GM12878 (cell line): ENCODE results near the gene ARHGAP27. TPM values are rescaled to one million over a fixed set of nuclear protein-coding genes. Genes with fewer than 3 reads are reported as not detected.
A peak's percentile ranks its signal among the peaks of the same experiment; 100 is the strongest.

Experiments
- ATF7 ChIP-seq: fragments of 450-650 bp; IDR thresholded peaks from 2 replicates; pipeline ENCODE4 v1.6.1; 2016; ENCODE audit warnings: low read depth, mild to moderate bottlenecking
- BMI1 ChIP-seq: fragments of 450-650 bp; IDR thresholded peaks from 2 replicates; pipeline ENCODE4 v1.6.1; 2016; ENCODE audit warnings: mild to moderate bottlenecking, moderate library complexity, borderline replicate concordance
- CBX3 ChIP-seq: fragments of 200-600 bp; sonication (generic); IDR thresholded peaks from 2 replicates; pipeline ENCODE4 v1.6.1; 2016; ENCODE audit warnings: low read depth, borderline replicate concordance
- DPF2 ChIP-seq: fragments of 450-650 bp; IDR thresholded peaks from 2 replicates; pipeline ENCODE4 v1.6.1; 2017; ENCODE audit warnings: mild to moderate bottlenecking
- E4F1 ChIP-seq: fragments of 450-650 bp; IDR thresholded peaks from 2 replicates; pipeline ENCODE4 v1.6.1; 2018; ENCODE audit warnings: borderline replicate concordance, mild to moderate bottlenecking; ENCODE audit not compliant: partially characterized antibody
- EP300 ChIP-seq, 2 experiments: fragments of 150-350 bp in 1 of 2; IDR thresholded peaks; 2 replicates each; pipeline ENCODE4 v1.6.1; 2011 to 2012; ENCODE audit warnings: low read depth in 2 of 2, low read length in 2 of 2, borderline replicate concordance in 1 of 2, improper control_type of control experiment in 1 of 2, inconsistent platforms in 1 of 2; ENCODE audit not compliant: control insufficient read depth in 1 of 2
- HCFC1 ChIP-seq: fragments of 150-350 bp; IDR thresholded peaks from 2 replicates; pipeline ENCODE4 v1.6.1; 2014; ENCODE audit warnings: low read length
- HDAC2 ChIP-seq: fragments of 200-600 bp; sonication (generic); IDR thresholded peaks from 2 replicates; pipeline ENCODE4 v1.6.1; 2017
- HSF1 ChIP-seq: fragments of 150-350 bp; IDR thresholded peaks from 2 replicates; pipeline ENCODE4 v1.6.1; 2014; ENCODE audit warnings: mild to moderate bottlenecking, low read depth, low read length
- JUND ChIP-seq: IDR thresholded peaks from 2 replicates; pipeline ENCODE4 v1.6.1; 2012; ENCODE audit warnings: low read depth, mild to moderate bottlenecking, low read length, improper control_type of control experiment, moderate library complexity
- MEF2A ChIP-seq: IDR thresholded peaks from 2 replicates; pipeline ENCODE4 v1.6.1; 2011; ENCODE audit warnings: low read depth, mild to moderate bottlenecking, low read length, moderate library complexity; ENCODE audit not compliant: insufficient read depth
- MEF2B ChIP-seq: fragments of 450-650 bp; IDR thresholded peaks from 2 replicates; pipeline ENCODE4 v1.6.1; 2018; ENCODE audit warnings: mild to moderate bottlenecking, moderate library complexity; ENCODE audit not compliant: partially characterized antibody, poor library complexity, severe bottlenecking
- NR2F1 ChIP-seq: fragments of 450-650 bp; conservative IDR thresholded peaks from 2 replicates; pipeline ENCODE4 v1.6.1; 2017; ENCODE audit warnings: mild to moderate bottlenecking
- NRF1 ChIP-seq: conservative IDR thresholded peaks from 2 replicates; pipeline ENCODE4 v1.6.1; 2011; ENCODE audit warnings: mild to moderate bottlenecking, low read depth, low read length, improper control_type of control experiment
- POU2F2 ChIP-seq: IDR thresholded peaks from 3 replicates; pipeline ENCODE4 v1.6.1; 2011; ENCODE audit warnings: low read depth, mild to moderate bottlenecking, low read length, borderline replicate concordance
- RAD21 ChIP-seq: IDR thresholded peaks from 2 replicates; pipeline ENCODE4 v1.6.1; 2011; ENCODE audit warnings: mild to moderate bottlenecking, low read depth, low read length, moderate library complexity; ENCODE audit not compliant: insufficient read depth
- RUNX3 ChIP-seq: IDR thresholded peaks from 2 replicates; pipeline ENCODE4 v1.6.1; 2012; ENCODE audit warnings: low read length, inconsistent platforms
- SMAD5 ChIP-seq: IDR thresholded peaks from 2 replicates; pipeline ENCODE4 v1.6.1; 2016; ENCODE audit warnings: antibody characterized with exemption, low read depth
- TBL1XR1 ChIP-seq: IDR thresholded peaks from 2 replicates; pipeline ENCODE4 v1.6.1; 2012; ENCODE audit warnings: low read depth, low read length, improper control_type of control experiment
- TCF12 ChIP-seq: IDR thresholded peaks from 2 replicates; pipeline ENCODE4 v1.6.1; 2011; ENCODE audit warnings: low read depth, mild to moderate bottlenecking, low read length
- ZBED1 ChIP-seq: IDR thresholded peaks from 2 replicates; pipeline ENCODE4 v1.6.1; 2016; ENCODE audit warnings: borderline replicate concordance
- ZNF24 ChIP-seq: fragments of 450-650 bp; IDR thresholded peaks from 2 replicates; pipeline ENCODE4 v1.6.1; 2017; ENCODE audit warnings: antibody characterized with exemption, mild to moderate bottlenecking
- polyA plus RNA-seq, 11 experiments: library from polyadenylated mRNA; depleted of rRNA in 4 of 11; unstranded in 6 of 11; stranded (reverse) in 5 of 11; fragments of >200 nt; fragmentation: Nextera tagmentation in 4 of 11; fragmentation: Illumina TruSeq in 1 of 11; extraction: Ambion mirVana in 4 of 11; extraction: Trizol in 1 of 11; gene quantifications; 1 replicate in 1 of 11; 2 replicates in 10 of 11; pipeline versions ENCODE4 v1.2.1 to v1.2.3, GENCODE V29; 2011 to 2016; ENCODE audit warnings: inconsistent platforms in 2 of 11, missing spikeins in 2 of 11, low read depth in 1 of 11
- total RNA-seq, 4 experiments: library from RNA; depleted of rRNA in 3 of 4; stranded (reverse); fragments of >200 nt in 3 of 4; fragmentation: Illumina TruSeq in 1 of 4; extraction: Trizol in 1 of 4; gene quantifications; 2 replicates each; pipeline versions ENCODE4 v1.2.1 to v1.2.3, GENCODE V29; 2013 to 2021
- TF ChIP-seq, protein P1 (sequence below): fragments of 450-650 bp; IDR thresholded peaks from 2 replicates; pipeline ENCODE4 v1.6.1; 2017; ENCODE audit warnings: mild to moderate bottlenecking, moderate library complexity
- TF ChIP-seq, protein P2 (sequence below): IDR thresholded peaks from 2 replicates; pipeline ENCODE4 v1.6.1; 2012; ENCODE audit warnings: low read depth, low read length, improper control_type of control experiment

Gene ARHGAP27
- total and polyA plus RNA-seq, 10 of the 15 experiments (the other 5 are each of a cell fraction or from before 2014, with no cell fraction given): 0.64 to 45.7 (median 17.7) TPM

DNA sequence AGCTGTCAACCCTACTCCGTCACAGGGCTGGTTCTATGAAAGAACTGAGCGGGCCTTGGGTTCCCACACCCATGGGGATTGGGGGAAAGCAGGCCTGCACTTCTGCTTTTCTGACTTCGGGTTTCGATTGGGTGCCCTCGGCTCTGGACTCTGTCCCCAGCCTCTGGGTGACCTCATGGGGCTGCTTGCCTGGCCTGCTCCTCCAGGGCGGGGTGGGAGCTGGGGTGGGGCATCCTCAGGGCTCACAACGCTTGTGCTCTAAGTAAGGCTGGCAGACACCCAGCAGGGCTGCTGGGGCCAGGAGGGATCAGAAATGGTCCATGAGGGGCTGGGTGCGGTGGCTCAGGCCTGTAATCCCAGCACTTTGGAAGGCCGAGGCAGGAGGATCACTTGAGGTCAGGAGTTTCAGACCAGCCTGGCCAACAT, 19.2 kb downstream of the ARHGAP27 start (continued):
- TF ChIP-seq, protein P1, sequence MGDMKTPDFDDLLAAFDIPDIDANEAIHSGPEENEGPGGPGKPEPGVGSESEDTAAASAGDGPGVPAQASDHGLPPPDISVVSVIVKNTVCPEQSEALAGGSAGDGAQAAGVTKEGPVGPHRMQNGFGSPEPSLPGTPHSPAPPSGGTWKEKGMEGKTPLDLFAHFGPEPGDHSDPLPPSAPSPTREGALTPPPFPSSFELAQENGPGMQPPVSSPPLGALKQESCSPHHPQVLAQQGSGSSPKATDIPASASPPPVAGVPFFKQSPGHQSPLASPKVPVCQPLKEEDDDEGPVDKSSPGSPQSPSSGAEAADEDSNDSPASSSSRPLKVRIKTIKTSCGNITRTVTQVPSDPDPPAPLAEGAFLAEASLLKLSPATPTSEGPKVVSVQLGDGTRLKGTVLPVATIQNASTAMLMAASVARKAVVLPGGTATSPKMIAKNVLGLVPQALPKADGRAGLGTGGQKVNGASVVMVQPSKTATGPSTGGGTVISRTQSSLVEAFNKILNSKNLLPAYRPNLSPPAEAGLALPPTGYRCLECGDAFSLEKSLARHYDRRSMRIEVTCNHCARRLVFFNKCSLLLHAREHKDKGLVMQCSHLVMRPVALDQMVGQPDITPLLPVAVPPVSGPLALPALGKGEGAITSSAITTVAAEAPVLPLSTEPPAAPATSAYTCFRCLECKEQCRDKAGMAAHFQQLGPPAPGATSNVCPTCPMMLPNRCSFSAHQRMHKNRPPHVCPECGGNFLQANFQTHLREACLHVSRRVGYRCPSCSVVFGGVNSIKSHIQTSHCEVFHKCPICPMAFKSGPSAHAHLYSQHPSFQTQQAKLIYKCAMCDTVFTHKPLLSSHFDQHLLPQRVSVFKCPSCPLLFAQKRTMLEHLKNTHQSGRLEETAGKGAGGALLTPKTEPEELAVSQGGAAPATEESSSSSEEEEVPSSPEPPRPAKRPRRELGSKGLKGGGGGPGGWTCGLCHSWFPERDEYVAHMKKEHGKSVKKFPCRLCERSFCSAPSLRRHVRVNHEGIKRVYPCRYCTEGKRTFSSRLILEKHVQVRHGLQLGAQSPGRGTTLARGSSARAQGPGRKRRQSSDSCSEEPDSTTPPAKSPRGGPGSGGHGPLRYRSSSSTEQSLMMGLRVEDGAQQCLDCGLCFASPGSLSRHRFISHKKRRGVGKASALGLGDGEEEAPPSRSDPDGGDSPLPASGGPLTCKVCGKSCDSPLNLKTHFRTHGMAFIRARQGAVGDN: peak; percentile 93
- no peak for TF ChIP-seq ZBED1
- no peak for TF ChIP-seq TBL1XR1
- TF ChIP-seq, protein P2, sequence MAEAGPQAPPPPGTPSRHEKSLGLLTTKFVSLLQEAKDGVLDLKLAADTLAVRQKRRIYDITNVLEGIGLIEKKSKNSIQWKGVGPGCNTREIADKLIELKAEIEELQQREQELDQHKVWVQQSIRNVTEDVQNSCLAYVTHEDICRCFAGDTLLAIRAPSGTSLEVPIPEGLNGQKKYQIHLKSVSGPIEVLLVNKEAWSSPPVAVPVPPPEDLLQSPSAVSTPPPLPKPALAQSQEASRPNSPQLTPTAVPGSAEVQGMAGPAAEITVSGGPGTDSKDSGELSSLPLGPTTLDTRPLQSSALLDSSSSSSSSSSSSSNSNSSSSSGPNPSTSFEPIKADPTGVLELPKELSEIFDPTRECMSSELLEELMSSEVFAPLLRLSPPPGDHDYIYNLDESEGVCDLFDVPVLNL: no peak
- TF ChIP-seq ATF7: peak; percentile 79
- no peak for TF ChIP-seq BMI1
- TF ChIP-seq HSF1: no peak
- TF ChIP-seq SMAD5: no peak
- 0 out of 4 replicates have a peak, but pooled peaks of 1 of the 2 experiments have one; percentile 28 for TF ChIP-seq EP300 (IDR thresholded peaks at IDR 0.05; ENCODE audit: borderline replicate concordance in 1 of 2, control insufficient read depth in 1 of 2, low read depth in 2 of 2, low read length in 2 of 2)
- TF ChIP-seq MEF2A: no peak
- TF ChIP-seq MEF2B: peak; percentile 84
- TF ChIP-seq ZNF24: no peak
- no peak for TF ChIP-seq JUND
- TF ChIP-seq HCFC1: no peak
- no peak for TF ChIP-seq E4F1
- TF ChIP-seq NR2F1: peak; percentile 49; the same call in 1 of the 2 replicates
- peak; percentile 80 for TF ChIP-seq DPF2
- no peak for TF ChIP-seq CBX3
- TF ChIP-seq RAD21: no peak
- no peak for TF ChIP-seq RUNX3
- TF ChIP-seq POU2F2: no peak
- no peak for TF ChIP-seq NRF1
- TF ChIP-seq TCF12: no peak
- no peak for TF ChIP-seq HDAC2
